Measurements from ENCODE around the gene IL1RAPL2. TPM values are rescaled to one million over a fixed set of nuclear protein-coding genes. Genes with fewer than 3 reads are reported as not detected.

Gene IL1RAPL2
- total RNA-seq, 1 experiment from 2014 or later: 1.6 TPM

DNA sequence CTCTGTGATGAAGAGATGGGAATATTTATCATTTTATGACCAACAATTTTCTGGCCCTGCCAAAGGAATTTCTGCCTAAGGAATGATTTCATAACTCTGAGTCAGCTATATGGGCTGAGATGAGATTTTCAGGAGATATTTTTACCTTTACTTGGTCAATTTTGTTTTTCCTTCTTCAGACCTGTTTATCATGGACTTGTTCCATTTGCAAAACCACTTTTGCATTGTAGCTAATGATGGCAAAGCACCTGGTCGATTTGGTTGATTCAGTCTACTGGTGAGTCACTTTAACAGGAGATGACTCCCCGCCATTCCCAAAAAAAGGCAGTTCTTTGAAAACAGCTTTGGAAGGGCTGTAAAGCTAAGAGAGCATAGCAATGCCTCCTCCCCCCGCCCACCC is 601.2 kb downstream of the IL1RAPL2 start:
- no peak overlapping the region for H2AFZ ChIP-seq
- no peaks in the 10 kb centered on the region for H3F3A ChIP-seq (ENCODE audit: insufficient read depth, low read depth)
- H4K20me1 ChIP-seq (ENCODE audit: insufficient read depth): no peaks in the 10 kb centered on the region
- no peak for TF ChIP-seq EZH2 (IDR thresholded peaks at IDR 0.05; ENCODE audit: low read depth)
- TF ChIP-seq, protein P1, sequence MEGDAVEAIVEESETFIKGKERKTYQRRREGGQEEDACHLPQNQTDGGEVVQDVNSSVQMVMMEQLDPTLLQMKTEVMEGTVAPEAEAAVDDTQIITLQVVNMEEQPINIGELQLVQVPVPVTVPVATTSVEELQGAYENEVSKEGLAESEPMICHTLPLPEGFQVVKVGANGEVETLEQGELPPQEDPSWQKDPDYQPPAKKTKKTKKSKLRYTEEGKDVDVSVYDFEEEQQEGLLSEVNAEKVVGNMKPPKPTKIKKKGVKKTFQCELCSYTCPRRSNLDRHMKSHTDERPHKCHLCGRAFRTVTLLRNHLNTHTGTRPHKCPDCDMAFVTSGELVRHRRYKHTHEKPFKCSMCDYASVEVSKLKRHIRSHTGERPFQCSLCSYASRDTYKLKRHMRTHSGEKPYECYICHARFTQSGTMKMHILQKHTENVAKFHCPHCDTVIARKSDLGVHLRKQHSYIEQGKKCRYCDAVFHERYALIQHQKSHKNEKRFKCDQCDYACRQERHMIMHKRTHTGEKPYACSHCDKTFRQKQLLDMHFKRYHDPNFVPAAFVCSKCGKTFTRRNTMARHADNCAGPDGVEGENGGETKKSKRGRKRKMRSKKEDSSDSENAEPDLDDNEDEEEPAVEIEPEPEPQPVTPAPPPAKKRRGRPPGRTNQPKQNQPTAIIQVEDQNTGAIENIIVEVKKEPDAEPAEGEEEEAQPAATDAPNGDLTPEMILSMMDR (conservative IDR thresholded peaks at IDR 0.05): no peak
- intact Hi-C loops (cut with micrococcal nuclease; ENCODE audit: unreplicated experiment): no loop called here
- CTCF ChIA-PET: no interaction called here
- no peaks in the 10 kb centered on the region for H3K9me2 ChIP-seq (ENCODE audit: insufficient read depth)
- H3K4me2 ChIP-seq: no peak overlapping the region
- no peaks in the 10 kb centered on the region for H3K4me1 ChIP-seq (replicated peaks; ENCODE audit: insufficient read depth)
- no peak overlapping the region for H3K27ac ChIP-seq
- no peak overlapping the region for H3K4me3 ChIP-seq
- no peak for DNase-seq
- H3K9me3 ChIP-seq (ENCODE audit: insufficient read depth, low read depth): no peaks in the 10 kb centered on the region
- no peaks in the 10 kb centered on the region for H3K36me3 ChIP-seq (ENCODE audit: low read depth)
- no peaks in the 10 kb centered on the region for H3K27me3 ChIP-seq (ENCODE audit: insufficient read depth, low read depth)
- POLR2A ChIA-PET (ENCODE audit: unreplicated experiment): no interaction called here
- no TSS peak for BruUV-seq (replicated peaks)
- H3K79me2 ChIP-seq (ENCODE audit: low read depth): no peaks in the 10 kb centered on the region

DNA sequence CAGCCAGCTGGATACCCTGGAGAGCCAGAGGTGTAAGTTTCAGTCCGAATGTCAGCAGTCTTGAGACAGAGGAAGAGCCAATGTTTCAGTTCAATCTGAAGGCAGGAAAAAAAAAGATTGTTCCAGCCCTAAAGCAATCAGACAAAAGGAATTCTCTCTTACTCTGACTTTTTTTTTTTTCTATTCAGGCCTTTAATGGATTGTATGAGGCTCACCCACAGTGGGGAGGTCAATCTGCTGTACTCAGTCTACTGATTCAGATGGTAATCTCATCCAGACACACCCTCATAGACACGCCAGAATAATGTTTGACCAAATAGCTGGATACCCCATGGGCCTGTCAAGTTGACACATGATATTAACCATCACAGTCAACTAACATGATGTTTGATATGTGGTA is 602.6 kb downstream of the IL1RAPL2 start:
- CTCF ChIA-PET: no interaction called here
- no peaks in the 10 kb centered on the region for H3K4me1 ChIP-seq (replicated peaks; ENCODE audit: insufficient read depth)

DNA sequence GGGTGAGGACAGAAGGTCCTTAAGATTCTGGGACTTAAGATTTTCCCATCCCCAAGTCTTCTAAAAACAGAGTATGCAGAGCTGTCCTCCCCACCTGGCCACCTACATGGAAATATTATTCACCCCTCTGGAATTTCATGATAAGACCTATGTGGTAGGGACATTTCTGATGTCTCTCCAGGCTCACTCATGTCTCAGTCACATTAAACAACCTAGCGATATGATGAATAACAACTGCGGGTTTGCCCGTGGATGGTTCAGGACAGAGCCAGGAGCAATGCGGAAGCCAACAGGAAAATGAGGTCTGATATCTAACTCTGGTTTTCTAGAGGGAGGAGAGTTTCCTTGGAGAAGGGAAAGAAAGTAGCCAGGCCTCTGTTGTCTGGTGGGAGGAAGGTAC is 607.1 kb downstream of the IL1RAPL2 start:
- TF ChIP-seq, protein P1 (conservative IDR thresholded peaks at IDR 0.05): no peak
- CTCF ChIA-PET: no interaction called here
- DNase-seq: no peak

More for the DNA sequence above, 602.6 kb downstream of the IL1RAPL2 start:
- no peaks in the 10 kb centered on the region for H3K9me2 ChIP-seq (ENCODE audit: insufficient read depth)
- intact Hi-C loops (cut with micrococcal nuclease; ENCODE audit: unreplicated experiment): no loop called here
- no peaks in the 10 kb centered on the region for H3K79me2 ChIP-seq (ENCODE audit: low read depth)
- no peak overlapping the region for H3K4me2 ChIP-seq
- H3K36me3 ChIP-seq (ENCODE audit: low read depth): no peaks in the 10 kb centered on the region
- no peaks in the 10 kb centered on the region for H3F3A ChIP-seq (ENCODE audit: insufficient read depth, low read depth)
- H3K9me3 ChIP-seq (ENCODE audit: insufficient read depth, low read depth): no peaks in the 10 kb centered on the region
- H2AFZ ChIP-seq: no peak overlapping the region
- POLR2A ChIA-PET (ENCODE audit: unreplicated experiment): no interaction called here
- no peak for DNase-seq
- no peaks in the 10 kb centered on the region for H3K27me3 ChIP-seq (ENCODE audit: insufficient read depth, low read depth)
- no peak for TF ChIP-seq EZH2 (IDR thresholded peaks at IDR 0.05; ENCODE audit: low read depth)
- TF ChIP-seq, protein P1 (conservative IDR thresholded peaks at IDR 0.05): no peak
- H3K27ac ChIP-seq: no peak overlapping the region
- H3K4me3 ChIP-seq: no peak overlapping the region
- BruUV-seq (replicated peaks): no TSS peak
- no peaks in the 10 kb centered on the region for H4K20me1 ChIP-seq (ENCODE audit: insufficient read depth)

More for the DNA sequence above, 607.1 kb downstream of the IL1RAPL2 start:
- Histone ChIP-seq H3K4me1 (replicated peaks; ENCODE audit: insufficient read depth) (no peaks in the 10 kb centered on the region), H3F3A (ENCODE audit: insufficient read depth, low read depth) (no peaks in the 10 kb centered on the region), H3K4me3 (no peak overlapping the region), H3K27ac (no peak overlapping the region), H4K20me1 (ENCODE audit: insufficient read depth) (no peaks in the 10 kb centered on the region), H3K9me3 (ENCODE audit: insufficient read depth, low read depth) (no peaks in the 10 kb centered on the region), H3K9me2 (ENCODE audit: insufficient read depth) (no peaks in the 10 kb centered on the region), H3K27me3 (ENCODE audit: insufficient read depth, low read depth) (no peaks in the 10 kb centered on the region), H2AFZ (no peak overlapping the region), H3K4me2 (no peak overlapping the region), H3K36me3 (ENCODE audit: low read depth) (no peaks in the 10 kb centered on the region), H3K79me2 (ENCODE audit: low read depth) (no peaks in the 10 kb centered on the region)
- POLR2A ChIA-PET (ENCODE audit: unreplicated experiment): no interaction called here
- intact Hi-C loops (cut with micrococcal nuclease; ENCODE audit: unreplicated experiment): no loop called here
- no TSS peak for BruUV-seq (replicated peaks)

All from PC-9 (cell line).